Type B pancreatic cell (in vitro differentiated cells): ENCODE data around the gene MAP1B. TPM values are rescaled to one million over a fixed set of nuclear protein-coding genes. Genes with fewer than 3 reads are reported as not detected.

Experiments used
- DNase-seq: peaks from one replicate; pipeline ENCODE4 v3.0.0; 2021; ENCODE audit warnings: mixed read lengths; ENCODE audit not compliant: unreplicated experiment; ENCODE audit errors: extremely low spot score
- H3K27ac Mint-ChIP-seq: 2 replicates; pipeline ENCODE4 v1.8.0; 2021; ENCODE audit warnings: mild to moderate bottlenecking, mixed read lengths
- H3K27me3 Mint-ChIP-seq: 2 replicates; pipeline ENCODE4 v1.8.0; 2021; ENCODE audit warnings: mixed read lengths
- H3K36me3 Mint-ChIP-seq: 2 replicates; pipeline ENCODE4 v1.8.0; 2021; ENCODE audit warnings: mixed read lengths
- H3K4me1 Mint-ChIP-seq: one replicate; pipeline ENCODE4 v1.8.0; 2021; ENCODE audit warnings: mixed read lengths; ENCODE audit not compliant: unreplicated experiment
- H3K4me3 Mint-ChIP-seq: 2 replicates; pipeline ENCODE4 v1.8.0; 2021; ENCODE audit warnings: mild to moderate bottlenecking, mixed read lengths
- H3K9me3 Mint-ChIP-seq: 2 replicates; pipeline ENCODE4 v1.8.0; 2021; ENCODE audit warnings: mixed read lengths
- total RNA-seq: library from RNA; stranded (reverse); gene quantifications from 2 replicates; pipeline ENCODE4 v1.2.1, GENCODE V29; 2021; ENCODE audit warnings: low replicate concordance
- TF ChIP-seq, protein P1 (sequence below): fragments of 200-600 bp; sonication (generic); conservative IDR thresholded peaks from 2 replicates; pipeline ENCODE4 v1.5.0; 2021; ENCODE audit warnings: antibody characterized with exemption, mild to moderate bottlenecking

The MAP1B gene
- total RNA-seq, 1 donor from 2014 or later: 124 TPM

DNA sequence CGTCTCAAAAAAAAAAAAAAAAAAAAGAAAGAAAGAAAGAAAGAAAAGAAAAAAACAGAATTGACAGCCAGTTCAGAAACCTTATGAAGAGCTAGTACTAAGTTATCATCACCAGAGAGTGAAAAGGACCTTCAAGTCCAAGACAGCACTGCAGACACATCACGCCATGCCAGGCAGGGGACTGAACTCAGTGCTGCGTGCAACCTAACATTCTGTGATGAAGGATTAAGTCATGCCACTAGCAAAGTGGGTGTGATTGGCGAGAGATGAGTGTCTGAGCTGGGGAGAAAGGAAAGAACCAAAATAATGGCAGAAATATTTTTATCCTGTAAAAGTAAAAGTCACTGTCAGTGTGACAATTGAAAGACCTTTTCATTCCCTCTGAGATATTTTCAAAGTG is 54.7 kb downstream of the MAP1B start:
- no peak overlapping the region for H3K27ac Mint-ChIP-seq
- H3K36me3 Mint-ChIP-seq: peaks cover 20% of the 10 kb centered on the region
- H3K4me3 Mint-ChIP-seq: no peak overlapping the region
- TF ChIP-seq, protein P1, sequence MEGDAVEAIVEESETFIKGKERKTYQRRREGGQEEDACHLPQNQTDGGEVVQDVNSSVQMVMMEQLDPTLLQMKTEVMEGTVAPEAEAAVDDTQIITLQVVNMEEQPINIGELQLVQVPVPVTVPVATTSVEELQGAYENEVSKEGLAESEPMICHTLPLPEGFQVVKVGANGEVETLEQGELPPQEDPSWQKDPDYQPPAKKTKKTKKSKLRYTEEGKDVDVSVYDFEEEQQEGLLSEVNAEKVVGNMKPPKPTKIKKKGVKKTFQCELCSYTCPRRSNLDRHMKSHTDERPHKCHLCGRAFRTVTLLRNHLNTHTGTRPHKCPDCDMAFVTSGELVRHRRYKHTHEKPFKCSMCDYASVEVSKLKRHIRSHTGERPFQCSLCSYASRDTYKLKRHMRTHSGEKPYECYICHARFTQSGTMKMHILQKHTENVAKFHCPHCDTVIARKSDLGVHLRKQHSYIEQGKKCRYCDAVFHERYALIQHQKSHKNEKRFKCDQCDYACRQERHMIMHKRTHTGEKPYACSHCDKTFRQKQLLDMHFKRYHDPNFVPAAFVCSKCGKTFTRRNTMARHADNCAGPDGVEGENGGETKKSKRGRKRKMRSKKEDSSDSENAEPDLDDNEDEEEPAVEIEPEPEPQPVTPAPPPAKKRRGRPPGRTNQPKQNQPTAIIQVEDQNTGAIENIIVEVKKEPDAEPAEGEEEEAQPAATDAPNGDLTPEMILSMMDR: no peak
- H3K4me1 Mint-ChIP-seq: peaks cover 32% of the 10 kb centered on the region
- DNase-seq: no peak
- H3K9me3 Mint-ChIP-seq: peaks cover 5% of the 10 kb centered on the region
- H3K27me3 Mint-ChIP-seq: no peaks in the 10 kb centered on the region

GRCh38 chr5:72163349-72163983 is 56.2 kb downstream of the MAP1B start:
- no peak for DNase-seq
- TF ChIP-seq, protein P1: no peak
- H3K36me3 Mint-ChIP-seq: peaks cover 18% of the 10 kb centered on the region
- H3K9me3 Mint-ChIP-seq: peaks cover 5% of the 10 kb centered on the region
- no peak overlapping the region for H3K27ac Mint-ChIP-seq
- H3K4me1 Mint-ChIP-seq: peaks cover 35% of the 10 kb centered on the region
- H3K4me3 Mint-ChIP-seq: no peak overlapping the region
- H3K27me3 Mint-ChIP-seq: no peaks in the 10 kb centered on the region

GRCh38 chr5:72166070-72166979 is 59.0 kb downstream of the MAP1B start:
- Mint-ChIP-seq H3K9me3 (no peaks in the 10 kb centered on the region), H3K27ac (peak overlapping the region; percentile 70), H3K36me3 (peaks cover 19% of the 10 kb centered on the region), H3K4me1 (peaks cover 38% of the 10 kb centered on the region), H3K27me3 (no peaks in the 10 kb centered on the region), H3K4me3 (peak overlapping the region; percentile 76)
- TF ChIP-seq, protein P1: no peak
- DNase-seq: no peak

- no peak overlapping the region for H3K27ac Mint-ChIP-seq
- no peak for DNase-seq
- TF ChIP-seq, protein P1: no peak
- peaks cover 19% of the 10 kb centered on the region for H3K36me3 Mint-ChIP-seq
- H3K27me3 Mint-ChIP-seq: no peaks in the 10 kb centered on the region
- no peak overlapping the region for H3K4me3 Mint-ChIP-seq
- no peaks in the 10 kb centered on the region for H3K9me3 Mint-ChIP-seq
- H3K4me1 Mint-ChIP-seq: peaks cover 38% of the 10 kb centered on the region
Observed at GRCh38 chr5:72167257-72167656, 60.0 kb downstream of the MAP1B start.

GRCh38 chr5:72167804-72168203 is 60.5 kb downstream of the MAP1B start:
- Mint-ChIP-seq H3K4me1 (peaks cover 40% of the 10 kb centered on the region), H3K36me3 (peaks cover 21% of the 10 kb centered on the region), H3K4me3 (no peak overlapping the region), H3K9me3 (no peaks in the 10 kb centered on the region), H3K27ac (no peak overlapping the region), H3K27me3 (peaks cover 1% of the 10 kb centered on the region)
- DNase-seq: no peak
- TF ChIP-seq, protein P1: no peak
